ENCODE measurements around the gene FRMD3.

DNA sequence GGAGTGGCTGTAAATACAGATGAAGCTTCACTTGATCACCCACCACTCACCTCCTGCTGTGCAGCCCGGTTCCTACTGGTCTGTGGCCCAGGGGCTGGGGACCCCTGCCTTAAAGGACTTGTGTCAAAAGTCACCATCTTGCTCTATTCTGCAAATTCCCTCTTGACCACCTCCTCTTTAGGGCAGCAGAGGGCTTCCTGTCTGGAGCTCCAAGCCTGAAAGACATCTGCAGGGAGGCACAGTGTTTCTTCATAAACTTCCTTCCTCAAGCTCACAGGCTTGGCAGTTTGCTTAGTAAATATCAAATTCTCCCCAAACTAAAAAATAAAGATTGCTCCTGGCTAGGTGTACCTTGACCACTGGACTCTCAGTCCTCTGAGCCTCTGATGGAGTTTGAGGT is 104.4 kb downstream of the FRMD3 start:
- TF ChIP-seq, protein P1, sequence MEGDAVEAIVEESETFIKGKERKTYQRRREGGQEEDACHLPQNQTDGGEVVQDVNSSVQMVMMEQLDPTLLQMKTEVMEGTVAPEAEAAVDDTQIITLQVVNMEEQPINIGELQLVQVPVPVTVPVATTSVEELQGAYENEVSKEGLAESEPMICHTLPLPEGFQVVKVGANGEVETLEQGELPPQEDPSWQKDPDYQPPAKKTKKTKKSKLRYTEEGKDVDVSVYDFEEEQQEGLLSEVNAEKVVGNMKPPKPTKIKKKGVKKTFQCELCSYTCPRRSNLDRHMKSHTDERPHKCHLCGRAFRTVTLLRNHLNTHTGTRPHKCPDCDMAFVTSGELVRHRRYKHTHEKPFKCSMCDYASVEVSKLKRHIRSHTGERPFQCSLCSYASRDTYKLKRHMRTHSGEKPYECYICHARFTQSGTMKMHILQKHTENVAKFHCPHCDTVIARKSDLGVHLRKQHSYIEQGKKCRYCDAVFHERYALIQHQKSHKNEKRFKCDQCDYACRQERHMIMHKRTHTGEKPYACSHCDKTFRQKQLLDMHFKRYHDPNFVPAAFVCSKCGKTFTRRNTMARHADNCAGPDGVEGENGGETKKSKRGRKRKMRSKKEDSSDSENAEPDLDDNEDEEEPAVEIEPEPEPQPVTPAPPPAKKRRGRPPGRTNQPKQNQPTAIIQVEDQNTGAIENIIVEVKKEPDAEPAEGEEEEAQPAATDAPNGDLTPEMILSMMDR (conservative IDR thresholded peaks at IDR 0.05), result no peak
- no peak for TF ChIP-seq EZH2 (IDR thresholded peaks at IDR 0.05; ENCODE audit: low read depth)
